HL-60 (cell line): ENCODE measurements around the gene CPNE6.

Source experiments
- CTCF ChIP-seq: IDR thresholded peaks from one replicate; pipeline ENCODE4 v1.5.1; 2011; ENCODE audit warnings: low read length, control low read depth, inconsistent platforms; ENCODE audit not compliant: insufficient read depth
- REST ChIP-seq: IDR thresholded peaks from 2 replicates; pipeline ENCODE4 v1.6.1; 2012; ENCODE audit warnings: low read depth; ENCODE audit not compliant: insufficient replicate concordance

- TF ChIP-seq CTCF (no peak), REST (no peak)
Measured at GRCh38 chr14:24064091-24064795, 7.1 kb upstream of the CPNE6 start.
